CD4-positive, alpha-beta T cell treated with Interleukin-15 for 4 hours (primary cell): ENCODE results near the gene LIPI.
"Not testable (repeated sequence)": the region's sequence is repeated elsewhere in the genome, so short reads cannot be mapped to it uniquely, and the experiment has no call there.

Experiments
- DNase-seq: peaks from one replicate; pipeline ENCODE4 v3.0.0-alpha.2; 2020; ENCODE audit warnings: low spot score

LIPI gene

DNA sequence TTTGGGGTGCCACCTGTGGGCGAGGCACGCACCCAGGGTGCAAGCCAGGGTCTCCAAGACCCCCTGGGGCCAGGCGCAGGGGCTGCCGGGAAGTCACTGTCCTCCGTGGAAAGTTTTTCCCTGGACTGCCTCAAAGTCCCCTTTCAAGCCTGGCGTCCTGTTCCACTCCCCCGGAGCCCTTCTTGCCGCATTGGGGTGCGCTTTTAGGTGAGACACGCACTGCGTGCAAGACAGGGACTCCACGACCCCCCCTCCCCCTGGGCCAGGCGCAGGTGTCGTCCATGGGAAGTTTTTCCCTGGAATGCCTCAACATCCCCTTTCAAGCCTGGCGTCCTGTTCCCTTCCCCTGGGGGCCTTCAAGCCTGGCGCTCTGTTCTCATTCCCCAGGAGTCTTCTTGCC lies 137.1 kb downstream of the LIPI start:
- no peak for DNase-seq

- DNase-seq: no peak
These were observed 137.8 kb downstream of the LIPI start for GRCh38 chr21:14072761-14073535.

DNA sequence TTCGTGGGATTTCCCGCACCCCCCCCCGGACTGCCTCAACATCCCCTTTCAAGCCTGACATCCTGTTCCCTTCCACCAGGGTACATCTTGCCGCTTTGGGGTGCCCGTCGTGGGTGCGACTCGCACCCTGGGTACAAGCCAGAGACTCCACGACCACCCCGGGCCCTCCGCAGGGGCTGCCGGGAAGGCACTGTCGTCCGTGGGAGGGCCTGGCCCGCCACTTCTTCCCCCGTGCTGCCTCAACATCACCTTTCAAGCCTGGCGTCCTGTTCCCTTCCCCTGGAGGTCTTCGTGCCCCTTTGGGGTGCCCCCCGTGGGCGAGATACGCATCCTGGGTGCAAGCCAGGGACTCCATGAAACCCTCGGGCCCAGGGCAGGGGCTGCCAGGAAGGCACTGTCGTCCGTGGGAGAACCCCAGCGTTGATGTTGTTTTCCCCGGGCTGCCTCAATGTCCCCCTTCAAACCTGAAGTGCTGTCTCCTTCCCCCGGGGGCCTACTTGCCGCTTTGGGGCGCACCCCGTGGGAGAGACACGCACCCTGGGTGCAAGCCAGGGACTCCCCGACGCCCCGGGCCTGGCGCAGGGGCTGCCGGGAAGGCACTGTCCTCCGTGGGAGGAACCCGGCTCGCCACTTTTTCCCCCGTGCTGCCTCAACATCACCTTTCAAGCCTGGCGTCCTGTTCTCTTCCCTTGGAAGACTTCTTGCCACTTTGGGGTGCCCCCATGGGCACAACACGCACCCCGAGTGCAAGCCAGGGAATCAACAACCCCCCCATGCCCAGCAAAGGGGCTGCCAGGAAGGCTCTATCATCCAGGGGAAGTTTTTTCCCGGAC lies 138.6 kb downstream of the LIPI start:
- DNase-seq: no peak

GRCh38 chr21:14070968-14071367 lies 139.8 kb downstream of the LIPI start:
- no peak for DNase-seq

GRCh38 chr21:14070049-14070893 lies 140.5 kb downstream of the LIPI start:
- no peak for DNase-seq

DNA sequence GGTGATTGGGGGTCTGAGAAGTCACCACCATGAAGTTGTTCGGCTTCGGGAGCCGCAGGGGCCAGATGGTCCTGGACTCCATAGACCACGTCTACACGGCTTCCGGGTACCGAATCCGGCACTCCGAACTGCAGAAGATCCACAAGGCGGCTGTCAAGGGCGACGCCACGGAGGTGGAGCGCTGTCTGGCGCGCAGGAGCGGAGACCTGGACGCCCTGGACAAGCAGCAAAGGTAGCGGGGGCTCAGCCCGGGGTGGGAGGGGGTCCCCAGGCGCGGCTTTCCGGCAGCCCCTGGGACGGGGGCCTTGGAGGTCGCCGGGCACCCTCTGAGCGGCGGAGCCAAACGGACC lies 146.5 kb downstream of the LIPI start:
- DNase-seq: no peak

GRCh38 chr21:14063620-14064295 lies 147.0 kb downstream of the LIPI start:
- DNase-seq: not testable (repeated sequence)

DNA sequence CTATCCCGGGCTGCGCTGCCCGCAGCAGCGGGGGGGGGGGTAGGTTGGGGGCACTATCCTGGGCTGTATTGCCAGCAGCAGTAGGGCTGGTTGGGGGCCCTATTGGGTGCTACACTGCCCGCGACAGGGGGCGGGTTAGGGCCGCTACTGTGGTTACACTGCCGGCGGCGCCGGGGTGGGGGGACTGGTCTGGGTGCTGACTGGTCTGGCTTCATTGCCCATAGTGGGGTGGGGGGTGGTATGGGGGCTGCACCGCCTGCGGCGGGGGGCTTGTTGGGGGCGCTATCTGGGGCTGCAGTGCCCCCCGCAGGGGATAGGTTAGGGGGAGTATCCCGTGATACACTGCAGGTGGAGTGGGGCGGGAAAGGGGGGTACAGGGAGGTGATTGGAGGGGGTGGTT lies 148.1 kb downstream of the LIPI start:
- not testable (repeated sequence) for DNase-seq

- not testable (repeated sequence) for DNase-seq
These were observed 148.9 kb downstream of the LIPI start for GRCh38 chr21:14061820-14062219.

DNA sequence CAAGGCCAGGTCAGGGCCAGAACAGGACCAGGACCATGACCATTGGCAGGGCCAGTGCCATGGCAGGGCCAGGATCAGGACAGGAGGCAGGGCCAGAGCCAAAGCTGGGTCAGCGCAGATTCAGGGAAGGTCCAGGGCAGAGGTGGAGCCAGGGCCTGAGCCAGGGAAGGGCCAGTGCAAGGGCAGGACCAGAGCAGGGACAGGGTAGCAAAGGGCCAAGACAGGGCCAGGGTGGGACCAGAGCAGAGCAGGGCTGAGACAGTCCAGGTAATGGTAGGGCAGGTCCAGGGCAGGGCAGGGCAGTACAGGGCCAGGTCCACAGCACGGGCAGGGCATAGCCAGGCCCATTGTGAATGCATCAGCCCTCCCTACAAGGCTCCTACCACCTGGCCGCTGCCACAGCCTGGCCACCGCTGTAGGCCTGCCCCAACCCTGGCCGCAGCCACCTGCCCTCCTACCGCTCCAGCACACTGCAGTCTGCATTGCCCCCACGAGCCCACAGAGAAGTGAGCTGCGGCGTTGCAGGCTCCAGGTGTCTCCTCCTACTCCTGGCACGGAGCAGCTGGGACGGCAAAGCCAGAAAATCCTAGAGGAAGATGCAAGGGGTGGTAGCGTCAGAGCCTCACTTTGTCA lies 151.6 kb downstream of the LIPI start:
- DNase-seq: not testable (repeated sequence)
